Retinal pigment epithelial cell (primary cell): ENCODE measurements around the gene FLVCR1.

ENCODE experiments used
- DNase-seq: peaks from one replicate; pipeline ENCODE4 v3.0.0-alpha.2; 2010; ENCODE audit warnings: low read depth
- H3K4me3 ChIP-seq: 2 replicates; pipeline ENCODE4 v1.5.1; 2011; ENCODE audit warnings: mild to moderate bottlenecking, low read length, control low read depth, moderate library complexity
- TF ChIP-seq, protein P1 (sequence below): conservative IDR thresholded peaks from 2 replicates; pipeline ENCODE4 v1.5.1; 2011; ENCODE audit warnings: low read depth, low read length, control low read depth, inconsistent platforms

Gene FLVCR1

DNA sequence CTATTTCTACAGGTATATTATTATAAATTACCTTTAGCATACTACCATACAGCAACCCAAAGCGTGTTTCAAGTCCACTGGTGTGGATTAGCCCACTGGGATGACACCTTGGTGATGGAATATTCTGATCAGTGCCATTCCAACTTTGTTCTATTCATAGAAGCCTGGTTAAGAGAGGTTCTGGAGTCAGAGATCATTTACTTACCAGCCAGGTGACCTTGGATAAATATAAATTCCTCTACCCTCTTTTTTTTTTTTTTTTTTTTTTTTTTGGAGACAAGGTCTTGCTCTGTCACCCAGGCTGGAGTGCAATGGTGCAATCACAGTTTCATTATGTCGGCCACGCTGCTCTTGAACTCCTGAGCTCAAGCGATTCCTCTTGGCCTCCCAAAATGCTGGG lies 10.5 kb upstream of the FLVCR1 start, which contains the start of gene SPATA45:
TSS of gene SPATA45 (minus strand) at position 101 of the 400 bp plus-strand sequence. CDS start 11,500 bp downstream, outside the sequence.
- DNase-seq, result no peak
- no peak within 1 kb of the TSS for H3K4me3 ChIP-seq
- TF ChIP-seq, protein P1, sequence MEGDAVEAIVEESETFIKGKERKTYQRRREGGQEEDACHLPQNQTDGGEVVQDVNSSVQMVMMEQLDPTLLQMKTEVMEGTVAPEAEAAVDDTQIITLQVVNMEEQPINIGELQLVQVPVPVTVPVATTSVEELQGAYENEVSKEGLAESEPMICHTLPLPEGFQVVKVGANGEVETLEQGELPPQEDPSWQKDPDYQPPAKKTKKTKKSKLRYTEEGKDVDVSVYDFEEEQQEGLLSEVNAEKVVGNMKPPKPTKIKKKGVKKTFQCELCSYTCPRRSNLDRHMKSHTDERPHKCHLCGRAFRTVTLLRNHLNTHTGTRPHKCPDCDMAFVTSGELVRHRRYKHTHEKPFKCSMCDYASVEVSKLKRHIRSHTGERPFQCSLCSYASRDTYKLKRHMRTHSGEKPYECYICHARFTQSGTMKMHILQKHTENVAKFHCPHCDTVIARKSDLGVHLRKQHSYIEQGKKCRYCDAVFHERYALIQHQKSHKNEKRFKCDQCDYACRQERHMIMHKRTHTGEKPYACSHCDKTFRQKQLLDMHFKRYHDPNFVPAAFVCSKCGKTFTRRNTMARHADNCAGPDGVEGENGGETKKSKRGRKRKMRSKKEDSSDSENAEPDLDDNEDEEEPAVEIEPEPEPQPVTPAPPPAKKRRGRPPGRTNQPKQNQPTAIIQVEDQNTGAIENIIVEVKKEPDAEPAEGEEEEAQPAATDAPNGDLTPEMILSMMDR, result no peak

DNA sequence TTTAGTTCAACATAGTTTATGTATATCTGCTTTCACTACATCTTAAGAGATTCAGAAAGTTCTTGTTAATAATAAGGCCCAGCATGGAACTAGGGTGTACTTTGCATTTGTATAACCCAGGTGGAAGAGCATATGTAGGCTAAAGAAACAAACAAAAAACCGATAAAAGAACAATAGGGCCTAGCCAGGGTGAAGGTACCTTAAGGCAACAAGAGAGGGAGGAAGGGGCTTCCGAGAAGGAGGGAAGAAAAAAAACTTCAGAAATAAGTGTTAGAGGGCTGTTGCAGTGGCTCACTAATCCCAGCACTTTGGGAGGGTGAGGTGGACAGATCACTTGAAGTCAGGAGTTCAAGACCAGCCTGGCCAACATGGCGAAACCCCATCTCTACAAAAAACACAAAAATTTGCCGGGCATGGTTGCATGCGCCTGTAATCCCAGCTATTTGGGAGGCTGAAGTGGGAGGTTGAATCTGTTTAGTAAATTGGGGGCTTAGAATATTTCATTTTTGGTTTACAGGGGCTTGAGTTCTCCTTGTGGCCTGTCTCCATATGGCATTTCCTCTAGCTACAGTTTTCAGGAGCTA lies 5.9 kb upstream of the FLVCR1 start:
- no peak for DNase-seq
- no peak overlapping the region for H3K4me3 ChIP-seq
- TF ChIP-seq, protein P1, result no peak

DNA sequence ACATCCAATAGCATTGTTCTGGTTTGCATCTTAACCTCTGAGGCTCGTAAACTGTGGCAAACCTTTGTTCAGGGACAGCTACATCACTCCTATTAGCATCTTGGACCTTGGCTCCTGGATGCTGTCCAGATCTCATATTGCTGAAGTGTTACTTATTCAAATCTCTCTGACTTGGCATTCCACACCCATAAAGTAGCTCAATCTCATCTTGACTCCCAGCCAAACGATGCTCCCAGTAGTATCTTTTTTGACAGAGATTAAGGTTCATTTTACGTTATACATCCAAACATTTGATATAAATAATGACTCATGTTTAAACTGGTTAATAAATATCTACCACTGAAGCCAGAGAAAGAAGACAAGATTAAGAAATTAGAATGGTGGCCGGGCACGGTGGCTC lies 4.4 kb upstream of the FLVCR1 start:
- no peak overlapping the region for H3K4me3 ChIP-seq
- TF ChIP-seq, protein P1, result no peak
- no peak for DNase-seq

DNA sequence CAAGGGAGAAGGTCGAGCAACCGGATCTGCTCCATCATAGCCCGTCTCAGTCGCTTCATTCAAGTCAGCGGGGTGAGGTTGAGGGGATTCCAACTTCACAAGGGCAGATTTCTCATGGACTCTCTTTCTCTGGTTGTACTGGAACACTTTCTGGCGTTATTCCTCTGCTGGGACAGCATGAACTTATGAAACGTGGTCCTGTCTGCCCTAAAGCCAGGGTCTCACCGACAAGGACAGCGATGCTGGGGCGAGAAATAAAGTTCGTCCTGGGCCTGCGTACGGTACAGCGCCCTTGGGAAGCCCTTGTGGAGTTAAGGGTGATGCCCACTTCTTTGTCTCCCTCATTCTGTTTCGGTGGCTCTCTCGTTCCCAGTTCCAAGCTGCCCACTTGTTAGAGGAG lies 1.3 kb upstream of the FLVCR1 start:
- no peak overlapping the region for H3K4me3 ChIP-seq
- TF ChIP-seq, protein P1, result no peak
- no peak for DNase-seq

DNA sequence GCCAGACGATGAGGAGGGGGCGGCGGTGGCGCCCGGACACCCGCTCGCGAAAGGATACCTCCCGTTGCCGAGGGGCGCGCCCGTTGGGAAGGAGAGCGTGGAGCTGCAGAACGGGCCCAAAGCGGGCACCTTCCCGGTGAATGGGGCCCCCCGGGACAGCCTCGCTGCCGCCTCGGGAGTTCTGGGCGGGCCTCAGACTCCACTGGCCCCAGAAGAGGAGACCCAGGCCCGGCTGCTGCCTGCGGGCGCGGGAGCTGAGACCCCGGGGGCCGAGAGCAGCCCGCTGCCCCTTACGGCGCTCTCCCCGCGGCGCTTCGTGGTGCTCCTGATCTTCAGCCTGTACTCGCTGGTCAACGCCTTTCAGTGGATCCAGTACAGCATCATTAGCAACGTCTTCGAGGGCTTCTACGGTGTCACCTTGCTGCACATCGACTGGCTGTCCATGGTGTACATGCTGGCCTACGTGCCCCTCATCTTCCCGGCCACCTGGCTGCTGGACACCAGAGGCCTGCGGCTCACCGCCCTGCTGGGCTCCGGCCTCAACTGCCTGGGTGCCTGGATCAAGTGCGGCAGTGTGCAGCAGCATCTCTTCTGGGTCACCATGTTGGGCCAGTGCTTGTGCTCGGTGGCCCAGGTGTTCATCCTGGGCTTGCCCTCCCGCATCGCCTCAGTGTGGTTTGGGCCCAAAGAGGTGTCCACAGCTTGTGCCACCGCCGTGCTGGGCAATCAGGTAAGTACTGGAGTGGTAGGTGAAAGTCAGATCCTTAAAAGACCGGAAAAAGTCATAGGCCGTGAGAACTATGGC lies 588 bp downstream of the FLVCR1 start:
- H3K4me3 ChIP-seq, result peak overlapping the region; percentile 69
- TF ChIP-seq, protein P1, result no peak
- peak; percentile 5 for DNase-seq

DNA sequence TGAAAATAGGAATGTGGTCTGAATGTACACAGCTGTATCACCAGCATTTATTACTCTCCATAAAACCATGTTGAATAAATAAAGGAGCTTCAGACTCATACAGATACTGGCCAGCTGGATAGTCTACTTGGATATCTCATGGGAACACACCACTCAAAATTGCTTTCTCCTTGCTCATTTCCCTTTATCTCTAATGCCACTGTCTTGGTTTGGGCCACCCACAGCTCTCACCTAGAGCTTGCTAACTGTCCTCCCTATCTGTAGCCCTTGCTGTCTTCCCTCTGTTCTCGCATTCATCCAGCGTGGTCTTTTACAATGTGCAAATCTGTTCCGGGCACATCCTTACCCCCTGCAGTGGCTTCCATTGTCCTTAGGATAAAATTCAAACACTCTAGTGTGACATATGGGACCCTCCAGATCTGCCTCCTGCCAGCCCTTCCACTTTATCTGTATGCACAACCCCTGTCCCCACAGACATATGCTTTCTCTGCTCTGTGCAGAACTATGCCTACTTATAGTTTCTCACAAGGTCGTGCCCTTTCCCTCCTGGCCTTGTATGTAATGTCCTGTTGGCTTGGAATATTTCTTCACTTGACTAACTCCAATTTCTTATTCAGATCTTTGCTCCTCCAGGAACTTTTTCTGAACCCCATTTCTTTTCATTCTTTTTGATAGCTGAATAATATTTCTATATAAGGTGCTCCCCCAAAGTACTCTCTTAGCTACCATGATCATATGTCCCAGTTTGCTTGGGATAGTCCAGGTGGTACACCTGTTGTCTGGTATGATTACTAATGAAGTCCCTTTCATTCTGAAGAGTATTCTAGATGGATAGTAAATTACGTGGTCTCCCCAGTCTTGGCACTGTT lies 2.9 kb downstream of the FLVCR1 start:
- peak overlapping the region; percentile 20 for H3K4me3 ChIP-seq
- DNase-seq, result no peak

More for the DNA sequence above, 2.9 kb downstream of the FLVCR1 start:
- TF ChIP-seq, protein P1, result no peak
